Lower leg skin (tissue), 4 donors: ENCODE data around the gene ABHD16A. TPM values are rescaled to one million over a fixed set of nuclear protein-coding genes. Genes with fewer than 3 reads are reported as not detected.

ENCODE experiments used
- DNase-seq, 2 donors: peaks; one replicate each; pipeline ENCODE4 v3.0.0-alpha.2; 2019; ENCODE audit warnings: low spot score in 2 of 2
- H3K4me3 ChIP-seq: fragments of 200-600 bp; sonication (generic); 2 replicates; pipeline ENCODE4 v1.5.1; 2017; ENCODE audit warnings: mild to moderate bottlenecking, low read depth; ENCODE audit not compliant: poor library complexity, severe bottlenecking
- CTCF ChIP-seq, 3 donors: fragments of 450-650 bp; IDR thresholded peaks; one replicate each; pipeline ENCODE4 v1.5.1; 2016; ENCODE audit warnings: antibody characterized with exemption in 3 of 3, mild to moderate bottlenecking in 3 of 3, moderate library complexity in 2 of 3
- POLR2A ChIP-seq, 2 donors: fragments of 450-650 bp; IDR thresholded peaks; one replicate each; pipeline ENCODE4 v1.6.1; 2016 to 2017; ENCODE audit warnings: antibody characterized with exemption in 2 of 2, mild to moderate bottlenecking in 1 of 2, moderate library complexity in 1 of 2
- WGBS, 2 donors: methylation state at CpG; one replicate each; pipeline ENCODE4 v1.1.5; 2018; 5-methylcytosine and 5-hydroxymethylcytosine counted together
- intact Hi-C: fragments of 100-400 bp; cut with DNase I; formaldehyde crosslinking; loops from one replicate; pipeline ENCODE4 v1.15.0; 2023; ENCODE audit warnings: low total_unique reads
- total RNA-seq, 4 donors: library from RNA; depleted of rRNA; stranded (reverse); fragments of >200 nt; gene quantifications; one replicate each; pipeline ENCODE4 v1.1.0, GENCODE V29; 2016

ABHD16A gene
- total RNA-seq, 4 donors from 2014 or later: 49.9 to 61.8 (median 52.0) TPM

DNA sequence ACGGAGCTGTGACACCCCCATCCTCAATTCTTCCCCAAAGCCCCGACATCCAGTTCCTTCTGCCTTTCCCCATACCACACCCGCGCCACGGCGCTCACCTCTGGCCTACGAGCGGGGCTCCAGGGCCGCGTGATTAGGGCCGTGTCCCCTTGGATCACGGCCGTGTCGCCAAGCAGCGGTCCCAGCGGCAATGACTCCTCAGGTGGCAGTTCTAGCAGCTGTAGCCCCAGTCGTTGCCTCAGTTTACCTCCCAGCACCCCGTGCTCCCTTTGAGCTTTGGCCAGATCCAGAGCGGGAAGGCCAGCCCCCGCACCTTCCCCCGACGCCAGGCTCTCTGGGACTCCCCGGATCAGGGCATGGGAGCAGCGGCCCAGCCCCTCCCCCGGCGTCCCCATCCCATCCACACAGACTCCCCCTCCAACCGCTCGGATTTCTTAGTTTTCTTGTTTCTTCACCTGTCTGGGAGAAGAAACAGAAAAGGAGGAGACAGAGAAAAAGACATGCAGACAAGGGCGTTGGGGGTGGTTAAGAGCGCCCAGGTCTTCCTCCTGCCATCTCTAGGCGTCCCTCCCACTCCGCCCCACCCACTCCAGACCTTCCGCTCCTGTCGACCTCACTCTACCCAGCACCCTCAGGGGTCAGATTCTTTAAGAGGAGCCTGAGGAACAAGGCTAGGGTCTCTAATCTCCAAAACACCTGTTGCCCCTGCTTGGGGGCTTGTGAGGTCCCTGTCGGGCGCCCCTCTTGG, 25.8 kb upstream of the ABHD16A start, which contains the start of gene DDAH2:
TSS of gene DDAH2 (minus strand) at position 533 of the 748 bp plus-strand sequence. CDS start at position 395, 138 bp downstream.
- TF ChIP-seq POLR2A (IDR thresholded peaks at IDR 0.05): no peak
- TF ChIP-seq CTCF (IDR thresholded peaks at IDR 0.05): no peak
- WGBS, 2 donors: 11 to 19% methylated on average over 36 of the region's 36 CpGs
- peak within 1 kb of the TSS; percentile 93 for H3K4me3 ChIP-seq
- intact Hi-C loops: no loop called here
- DNase-seq: peak; percentile 82 to 91

DNA sequence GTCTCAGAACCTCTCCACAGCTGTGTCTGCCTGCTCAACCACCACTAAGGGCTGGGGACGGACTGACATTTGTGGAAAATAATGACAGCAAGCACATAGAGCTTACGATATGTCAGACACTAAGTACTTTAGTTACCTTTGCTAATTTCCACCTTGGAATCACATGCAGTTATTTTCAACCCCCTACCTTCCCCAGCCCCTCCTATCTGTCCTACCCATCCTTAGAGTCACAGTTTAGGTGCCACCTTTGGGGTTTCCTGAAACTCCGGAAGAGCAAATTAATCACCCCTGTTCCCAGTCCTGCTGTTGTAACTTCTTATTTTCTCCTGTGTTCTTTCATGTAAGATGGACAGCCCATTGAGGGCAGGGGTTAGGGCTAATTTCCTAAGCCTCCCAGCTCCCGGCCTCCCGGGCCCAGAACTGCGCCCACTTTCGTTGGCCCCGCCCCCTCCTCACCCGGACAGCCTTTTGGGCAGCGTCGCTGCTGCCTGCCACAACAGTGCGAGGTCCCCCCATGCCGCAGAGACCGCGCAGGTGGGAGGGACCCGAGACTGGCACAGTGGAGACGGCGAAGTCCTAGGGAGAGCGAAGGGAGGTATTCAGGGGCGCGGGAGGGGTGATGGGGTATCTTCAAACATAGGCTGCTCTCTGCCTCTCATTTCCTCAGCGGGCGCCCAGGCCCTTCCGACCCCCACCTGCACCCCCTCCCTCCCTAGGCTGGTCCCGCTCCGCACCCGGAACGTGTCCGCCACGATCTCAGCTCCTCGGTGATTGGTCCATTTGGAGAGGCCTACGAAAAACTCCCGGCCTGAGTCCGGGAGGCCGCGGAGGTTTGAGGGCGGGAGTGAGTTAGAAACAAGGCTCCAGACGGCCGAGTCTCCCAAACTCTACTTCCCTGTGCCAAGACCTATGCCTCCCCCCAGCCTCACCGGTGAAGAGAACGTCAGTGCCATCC, 24.9 kb upstream of the ABHD16A start:
- no peak for DNase-seq
- H3K4me3 ChIP-seq: no peak overlapping the region
- TF ChIP-seq POLR2A (IDR thresholded peaks at IDR 0.05) (no peak), CTCF (IDR thresholded peaks at IDR 0.05) (no peak)
- WGBS, 2 donors: 70 to 72% methylated on average over 41 of the region's 41 CpGs
- intact Hi-C loops: no loop called here

DNA sequence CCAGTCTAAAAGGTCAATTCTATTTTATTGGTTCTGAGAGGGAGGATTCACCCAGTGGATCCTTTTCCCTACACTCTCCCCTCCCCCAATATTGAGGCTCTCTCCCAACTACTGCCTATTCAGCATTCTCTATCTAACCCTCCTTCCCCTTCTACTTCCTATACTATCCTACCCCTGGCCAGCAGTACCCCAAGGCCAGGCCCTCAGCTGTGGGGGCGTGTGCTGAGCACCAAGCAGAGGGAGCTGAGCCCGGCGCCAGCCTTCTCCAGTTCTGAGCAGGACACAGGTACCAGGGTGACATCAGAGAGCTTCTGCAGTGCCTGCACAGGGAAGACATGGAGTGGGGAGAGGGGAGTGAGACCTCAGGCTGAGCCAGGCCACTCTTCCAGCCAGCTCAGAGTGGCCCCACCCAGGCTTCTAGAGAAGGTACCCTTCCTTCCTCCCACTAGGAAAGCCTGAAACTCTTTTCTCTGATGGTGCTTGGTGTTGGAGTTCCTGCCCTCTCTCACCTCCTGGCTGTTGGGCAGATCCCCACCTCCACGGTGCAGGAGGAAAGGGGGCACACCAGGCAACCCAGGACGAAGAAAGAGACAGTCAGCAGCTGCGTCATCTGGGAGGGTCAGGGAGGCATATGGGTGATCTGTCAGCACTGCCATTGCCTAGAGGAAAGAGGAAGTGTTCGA, 24.1 kb upstream of the ABHD16A start:
- WGBS, 2 donors: 62 to 64% methylated on average over 7 of the region's 7 CpGs
- no peak for TF ChIP-seq POLR2A (IDR thresholded peaks at IDR 0.05)
- no peak for TF ChIP-seq CTCF (IDR thresholded peaks at IDR 0.05)
- intact Hi-C loops: no loop called here
- no peak for DNase-seq
- H3K4me3 ChIP-seq: no peak overlapping the region

GRCh38 chr6:31725502-31726350, 22.6 kb upstream of the ABHD16A start:
- 76 to 77% methylated on average over 12 of the region's 12 CpGs for WGBS, 2 donors
- no peak for TF ChIP-seq CTCF (IDR thresholded peaks at IDR 0.05)
- TF ChIP-seq POLR2A (IDR thresholded peaks at IDR 0.05): no peak
- H3K4me3 ChIP-seq: no peak overlapping the region
- no peak for DNase-seq
- intact Hi-C loops: no loop called here
